ENCODE results near the gene ZBED2. TPM values are rescaled to one million over a fixed set of nuclear protein-coding genes. Genes with fewer than 3 reads are reported as not detected.
A peak's percentile ranks its signal among the peaks of the same experiment; 100 is the strongest.

The ZBED2 gene
- total RNA-seq, 1 donor from 2014 or later: 2.2 TPM

DNA sequence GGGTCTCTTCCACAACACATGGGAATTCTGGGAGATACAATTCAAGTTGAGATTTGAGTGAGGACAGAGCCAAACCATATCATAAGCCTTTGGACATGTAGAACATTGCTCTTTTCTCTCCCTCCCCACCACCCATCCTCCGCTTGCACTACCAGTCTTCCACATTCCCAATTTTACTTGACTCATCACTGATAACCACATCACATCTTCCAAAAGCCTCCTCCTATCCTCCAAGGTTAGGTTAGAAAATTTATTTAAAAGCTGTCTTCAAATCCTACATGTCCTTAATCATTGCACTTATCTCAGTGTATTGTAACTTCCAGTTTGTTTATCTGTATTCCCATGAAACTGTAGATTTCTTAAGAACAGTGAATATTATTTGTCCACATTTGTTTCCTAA is 10.4 kb downstream of the ZBED2 start:
- no peak overlapping the region for H3K4me3 Mint-ChIP-seq
- H3K9me3 Mint-ChIP-seq: peaks cover 13% of the 10 kb centered on the region
- no peaks in the 10 kb centered on the region for H3K4me1 Mint-ChIP-seq (ENCODE audit: unreplicated experiment)
- peak overlapping the region; percentile 19 for H3K27ac Mint-ChIP-seq
- H3K36me3 Mint-ChIP-seq: no peaks in the 10 kb centered on the region
- TF ChIP-seq, protein P1, sequence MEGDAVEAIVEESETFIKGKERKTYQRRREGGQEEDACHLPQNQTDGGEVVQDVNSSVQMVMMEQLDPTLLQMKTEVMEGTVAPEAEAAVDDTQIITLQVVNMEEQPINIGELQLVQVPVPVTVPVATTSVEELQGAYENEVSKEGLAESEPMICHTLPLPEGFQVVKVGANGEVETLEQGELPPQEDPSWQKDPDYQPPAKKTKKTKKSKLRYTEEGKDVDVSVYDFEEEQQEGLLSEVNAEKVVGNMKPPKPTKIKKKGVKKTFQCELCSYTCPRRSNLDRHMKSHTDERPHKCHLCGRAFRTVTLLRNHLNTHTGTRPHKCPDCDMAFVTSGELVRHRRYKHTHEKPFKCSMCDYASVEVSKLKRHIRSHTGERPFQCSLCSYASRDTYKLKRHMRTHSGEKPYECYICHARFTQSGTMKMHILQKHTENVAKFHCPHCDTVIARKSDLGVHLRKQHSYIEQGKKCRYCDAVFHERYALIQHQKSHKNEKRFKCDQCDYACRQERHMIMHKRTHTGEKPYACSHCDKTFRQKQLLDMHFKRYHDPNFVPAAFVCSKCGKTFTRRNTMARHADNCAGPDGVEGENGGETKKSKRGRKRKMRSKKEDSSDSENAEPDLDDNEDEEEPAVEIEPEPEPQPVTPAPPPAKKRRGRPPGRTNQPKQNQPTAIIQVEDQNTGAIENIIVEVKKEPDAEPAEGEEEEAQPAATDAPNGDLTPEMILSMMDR (conservative IDR thresholded peaks at IDR 0.05): no peak
- no peaks in the 10 kb centered on the region for H3K27me3 Mint-ChIP-seq
- no peak for DNase-seq (ENCODE audit: extremely low spot score, unreplicated experiment)

DNA sequence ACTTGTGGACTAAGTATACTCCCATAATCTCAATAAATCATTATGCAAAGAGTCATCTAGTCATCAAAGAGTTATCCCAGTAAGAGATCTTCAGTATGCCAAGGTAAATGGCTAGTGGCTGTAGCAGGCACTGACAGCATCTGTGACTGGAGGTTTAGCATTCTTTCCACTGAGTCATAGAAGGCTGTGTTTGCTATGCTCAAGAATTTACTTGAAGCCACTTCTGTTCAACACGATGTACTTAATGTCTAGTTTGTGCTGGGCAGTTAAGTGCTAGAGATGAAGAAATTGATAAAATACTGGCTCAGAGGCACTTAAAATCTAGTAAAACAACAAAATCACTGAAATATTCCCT is 13.0 kb downstream of the ZBED2 start:
- no peaks in the 10 kb centered on the region for H3K36me3 Mint-ChIP-seq
- H3K4me1 Mint-ChIP-seq (ENCODE audit: unreplicated experiment): no peaks in the 10 kb centered on the region
- peak overlapping the region; percentile 58 for H3K27ac Mint-ChIP-seq
- H3K27me3 Mint-ChIP-seq: peaks cover 4% of the 10 kb centered on the region
- DNase-seq (ENCODE audit: extremely low spot score, unreplicated experiment): no peak
- H3K9me3 Mint-ChIP-seq: peaks cover 8% of the 10 kb centered on the region
- no peak overlapping the region for H3K4me3 Mint-ChIP-seq
- TF ChIP-seq, protein P1 (conservative IDR thresholded peaks at IDR 0.05): no peak

DNA sequence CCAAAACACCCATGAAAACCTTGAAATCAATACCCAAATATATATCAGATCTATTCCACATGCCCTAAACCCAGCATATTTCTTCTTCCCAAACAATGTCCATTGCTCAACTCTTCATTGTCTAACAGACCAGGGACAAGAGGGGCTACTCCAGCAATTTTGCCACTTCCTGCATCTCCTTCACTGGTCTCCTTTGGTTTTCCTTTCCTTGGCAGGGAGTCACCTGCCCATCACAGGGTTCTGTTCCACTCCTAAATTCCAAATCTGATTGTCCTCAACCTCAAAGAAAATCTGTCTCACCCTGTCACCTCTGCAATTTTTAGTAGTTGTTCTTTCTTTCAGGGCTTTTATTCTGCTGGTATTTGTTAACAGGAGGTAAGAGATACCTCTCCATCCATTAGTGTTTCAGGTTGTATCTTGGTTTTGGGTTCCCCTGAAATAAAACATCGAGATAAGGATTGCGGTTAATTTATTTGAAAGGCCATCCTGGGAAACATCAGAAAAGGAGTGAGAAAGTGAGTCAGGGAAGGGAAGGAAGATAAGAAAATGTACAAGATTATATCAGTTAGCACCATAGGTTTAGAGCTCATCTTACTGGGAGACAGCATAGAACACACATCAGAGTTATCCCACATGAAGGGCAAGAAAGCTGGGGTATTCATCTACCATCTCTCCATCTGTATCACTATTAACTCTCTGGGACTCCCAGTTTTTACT is 13.6 kb downstream of the ZBED2 start:
- Mint-ChIP-seq H3K4me3 (no peak overlapping the region), H3K36me3 (no peaks in the 10 kb centered on the region), H3K4me1 (ENCODE audit: unreplicated experiment) (no peaks in the 10 kb centered on the region), H3K27ac (peak overlapping the region; percentile 42), H3K27me3 (peaks cover 4% of the 10 kb centered on the region), H3K9me3 (peaks cover 4% of the 10 kb centered on the region)
- TF ChIP-seq, protein P1 (conservative IDR thresholded peaks at IDR 0.05): no peak
- no peak for DNase-seq (ENCODE audit: extremely low spot score, unreplicated experiment)

DNA sequence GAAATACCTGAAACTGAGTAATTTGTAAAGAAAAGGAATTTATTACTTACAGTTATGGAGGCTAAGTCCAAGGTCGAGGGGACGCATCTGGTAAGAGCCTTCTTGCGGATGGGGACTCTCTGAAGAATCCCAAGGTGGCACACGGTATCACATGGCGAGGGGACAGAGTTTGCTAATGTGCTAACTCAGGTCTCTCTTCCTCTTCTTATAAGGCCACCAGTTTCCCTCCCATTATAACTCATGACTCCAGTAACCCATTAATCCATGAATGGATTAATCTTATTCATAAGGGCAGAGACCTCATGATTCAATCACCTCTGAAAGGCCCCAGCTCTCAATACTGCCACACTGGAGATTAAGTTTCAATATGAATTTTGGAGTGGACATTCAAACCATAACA is 15.7 kb downstream of the ZBED2 start:
- DNase-seq (ENCODE audit: extremely low spot score, unreplicated experiment): no peak
- Mint-ChIP-seq H3K27me3 (peaks cover 4% of the 10 kb centered on the region), H3K4me3 (no peak overlapping the region), H3K36me3 (no peaks in the 10 kb centered on the region), H3K27ac (no peak overlapping the region), H3K4me1 (ENCODE audit: unreplicated experiment) (no peaks in the 10 kb centered on the region), H3K9me3 (no peaks in the 10 kb centered on the region)
- TF ChIP-seq, protein P1 (conservative IDR thresholded peaks at IDR 0.05): no peak

DNA sequence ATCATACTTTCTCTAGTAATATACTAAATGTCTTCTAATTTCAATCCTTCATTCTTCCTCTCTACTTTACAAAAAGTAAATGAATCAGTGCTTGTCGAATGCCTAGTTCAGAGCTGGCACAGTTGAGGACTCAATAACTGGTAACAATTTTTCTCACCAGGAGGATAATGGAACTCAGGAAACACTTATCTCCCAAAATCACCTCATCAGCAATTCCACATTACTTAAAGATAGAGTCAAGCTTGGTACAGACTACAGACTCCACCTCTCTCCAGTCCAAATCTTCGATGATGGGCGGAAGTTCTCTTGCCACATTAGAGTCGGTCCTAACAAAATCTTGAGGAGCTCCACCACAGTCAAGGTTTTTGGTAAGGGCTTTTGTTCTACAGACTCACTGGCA is 16.3 kb downstream of the ZBED2 start:
- peaks cover 4% of the 10 kb centered on the region for H3K27me3 Mint-ChIP-seq
- DNase-seq (ENCODE audit: extremely low spot score, unreplicated experiment): no peak
- TF ChIP-seq, protein P1 (conservative IDR thresholded peaks at IDR 0.05): no peak
- H3K36me3 Mint-ChIP-seq: no peaks in the 10 kb centered on the region
- no peaks in the 10 kb centered on the region for H3K9me3 Mint-ChIP-seq
- H3K4me3 Mint-ChIP-seq: no peak overlapping the region
- H3K27ac Mint-ChIP-seq: no peak overlapping the region
- H3K4me1 Mint-ChIP-seq (ENCODE audit: unreplicated experiment): no peaks in the 10 kb centered on the region
